Naive thymus-derived CD4-positive, alpha-beta T cell (primary cell): Measurements from ENCODE around the gene C2orf49. TPM values are rescaled to one million over a fixed set of nuclear protein-coding genes. Genes with fewer than 3 reads are reported as not detected.
A peak's percentile ranks its signal among the peaks of the same experiment; 100 is the strongest.

Experiments used
- ATAC-seq: fragments of 150-1000 bp; cut with Tn5 transposase; 2 replicates; pipeline ENCODE4 v1.10.0; 2021; ENCODE audit warnings: mild to moderate bottlenecking, moderate library complexity
- CTCF ChIA-PET: fragments of 350-600 bp; sonication (Branson Sonifier 250); formaldehyde crosslinking; loops from one replicate; lab custom pipeline; 2021; ENCODE audit warnings: antibody characterized with exemption; lab: Charles Lee
- POLR2A ChIA-PET: fragments of 350-600 bp; sonication (Branson Sonifier 250); formaldehyde crosslinking; loops from one replicate; lab custom pipeline; 2021; ENCODE audit warnings: antibody characterized with exemption, inconsistent platforms; lab: Charles Lee
- DNase-seq, 9 donors: peaks; one replicate each; pipeline versions ENCODE4 v3.0.0 to v3.0.0-alpha.2; 2020 to 2022; ENCODE audit warnings: mixed read lengths in 1 of 9
- H3K27ac ChIP-seq: one replicate; pipeline ENCODE4 v1.7.0; 2013; ENCODE audit warnings: mild to moderate bottlenecking, low read depth, low read length, moderate library complexity
- H3K27me3 ChIP-seq, 2 donors: one replicate each; pipeline ENCODE4 v1.7.0; 2013; ENCODE audit warnings: low read length in 2 of 2, mild to moderate bottlenecking in 2 of 2, moderate library complexity in 2 of 2; ENCODE audit not compliant: control insufficient read depth in 2 of 2, insufficient read depth in 2 of 2
- H3K36me3 ChIP-seq, 3 experiments: 1 replicate in 2 of 3; 2 replicates in 1 of 3; pipeline ENCODE4 v1.7.0; 2013; ENCODE audit warnings: low read length in 3 of 3, mild to moderate bottlenecking in 3 of 3, moderate library complexity in 1 of 3; ENCODE audit not compliant: insufficient read depth in 3 of 3, control insufficient read depth in 2 of 3
- H3K4me1 ChIP-seq, 2 donors: one replicate each; pipeline ENCODE4 v1.7.0; 2013; ENCODE audit warnings: low read length in 2 of 2, mild to moderate bottlenecking in 2 of 2, moderate library complexity in 1 of 2; ENCODE audit not compliant: control insufficient read depth in 2 of 2, insufficient read depth in 2 of 2
- H3K4me3 ChIP-seq: 2 replicates; pipeline ENCODE4 v1.7.0; 2013; ENCODE audit warnings: mild to moderate bottlenecking, low read length
- H3K9me3 ChIP-seq, 3 experiments: 1 replicate in 2 of 3; 2 replicates in 1 of 3; pipeline ENCODE4 v1.7.0; 2013; ENCODE audit warnings: low read length in 3 of 3; ENCODE audit not compliant: control insufficient read depth in 2 of 3
- H3K27ac Mint-ChIP-seq, 9 donors: one replicate each; pipeline ENCODE4 v1.8.0; 2020 to 2022; ENCODE audit warnings: mixed read lengths in 9 of 9, mild to moderate bottlenecking in 8 of 9, moderate library complexity in 5 of 9, inconsistent platforms in 2 of 9
- H3K27me3 Mint-ChIP-seq, 5 donors: one replicate each; pipeline ENCODE4 v1.8.0; 2021 to 2022; ENCODE audit warnings: mixed read lengths in 5 of 5, mild to moderate bottlenecking in 1 of 5
- H3K36me3 Mint-ChIP-seq, 5 donors: one replicate each; pipeline ENCODE4 v1.8.0; 2020 to 2022; ENCODE audit warnings: mixed read lengths in 5 of 5, mild to moderate bottlenecking in 3 of 5, inconsistent platforms in 1 of 5
- H3K4me1 Mint-ChIP-seq, 7 donors: one replicate each; pipeline ENCODE4 v1.8.0; 2020 to 2022; ENCODE audit warnings: mixed read lengths in 7 of 7, mild to moderate bottlenecking in 3 of 7, inconsistent platforms in 1 of 7
- H3K4me3 Mint-ChIP-seq, 10 donors: one replicate each; pipeline ENCODE4 v1.8.0; 2020 to 2022; ENCODE audit warnings: mild to moderate bottlenecking in 10 of 10, mixed read lengths in 10 of 10, moderate library complexity in 6 of 10, inconsistent platforms in 2 of 10
- H3K9me3 Mint-ChIP-seq, 11 donors: one replicate each; pipeline ENCODE4 v1.8.0; 2020 to 2022; ENCODE audit warnings: mixed read lengths in 11 of 11, mild to moderate bottlenecking in 4 of 11, inconsistent platforms in 1 of 11, moderate library complexity in 1 of 11
- intact Hi-C, 2 donors: fragments of 100-400 bp; cut with micrococcal nuclease; formaldehyde crosslinking; loops; one replicate each; pipeline ENCODE4 v1.15.1; 2023
- polyA plus RNA-seq, 2 donors: library from polyadenylated mRNA; unstranded; fragments of 300-500 nt; fragmentation: Illumina TruSeq; gene quantifications; one replicate each; pipeline ENCODE4 v1.2.3, GENCODE V29; 2021
- total RNA-seq, 6 experiments: library from RNA in 5 of 6; stranded (reverse) in 5 of 6; gene quantifications; 1 replicate in 5 of 6; 2 replicates in 1 of 6; pipeline ENCODE4 v1.2.3 and lab custom pipeline; 2021 to 2026

Gene C2orf49
- total and polyA plus RNA-seq, 7 experiments from 2014 or later, result 9.7 to 30.8 (median 19.9) TPM

DNA sequence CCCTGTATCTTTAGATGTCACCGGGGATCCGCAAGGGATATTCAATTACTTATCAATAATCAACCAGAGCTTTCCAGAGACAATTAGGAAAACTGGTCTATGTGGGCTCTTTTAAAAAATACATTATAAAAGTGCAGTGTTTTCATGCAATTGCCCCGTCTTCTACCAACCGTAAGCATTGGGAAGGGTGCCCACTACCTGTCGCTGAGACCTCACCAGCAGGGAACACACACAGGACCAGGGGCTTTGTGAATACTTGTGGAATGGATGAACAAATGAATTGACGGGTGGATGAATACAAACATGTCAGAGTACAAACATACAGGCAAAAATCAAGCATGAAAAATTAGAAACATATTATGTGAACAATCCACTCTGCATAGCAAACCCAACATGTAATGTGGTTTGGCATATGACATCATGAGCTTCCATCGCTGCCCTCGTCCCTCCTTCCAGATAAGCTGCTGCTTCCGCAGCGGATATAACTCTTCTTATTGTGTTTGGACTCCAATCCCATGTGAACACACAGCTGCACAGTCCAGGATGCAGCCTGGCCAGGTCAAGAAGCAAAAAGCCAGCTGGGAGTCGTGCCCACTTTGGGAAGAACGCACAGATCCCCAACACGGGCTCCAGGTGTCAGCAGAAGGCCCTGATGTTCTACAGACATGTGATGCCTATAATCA, 56.2 kb downstream of the C2orf49 start:
- DNase-seq, result no peak
- H3K36me3 ChIP-seq, result peaks cover 0 to under 1% (median 0%) of the 10 kb centered on the region in 3 experiments
- CTCF ChIA-PET, result no interaction called here
- no peaks in the 10 kb centered on the region for H3K9me3 ChIP-seq
- H3K4me3 ChIP-seq, result no peak overlapping the region
- Mint-ChIP-seq H3K27me3 (peaks cover 0 to 22% (median 5%) of the 10 kb centered on the region in 5 donors), H3K4me3 (no peak overlapping the region), H3K36me3 (peaks cover 0 to 2% (median 0%) of the 10 kb centered on the region in 5 donors), H3K27ac (no peak overlapping the region), H3K4me1 (peaks cover 0 to 12% (median 4%) of the 10 kb centered on the region in 7 donors), H3K9me3 (no peaks in the 10 kb centered on the region)
- H3K27ac ChIP-seq, result no peak overlapping the region
- POLR2A ChIA-PET, result no interaction called here
- H3K27me3 ChIP-seq, result no peaks in the 10 kb centered on the region
- intact Hi-C loops, result no loop called here
- no peaks in the 10 kb centered on the region for H3K4me1 ChIP-seq
- ATAC-seq, result no peak

DNA sequence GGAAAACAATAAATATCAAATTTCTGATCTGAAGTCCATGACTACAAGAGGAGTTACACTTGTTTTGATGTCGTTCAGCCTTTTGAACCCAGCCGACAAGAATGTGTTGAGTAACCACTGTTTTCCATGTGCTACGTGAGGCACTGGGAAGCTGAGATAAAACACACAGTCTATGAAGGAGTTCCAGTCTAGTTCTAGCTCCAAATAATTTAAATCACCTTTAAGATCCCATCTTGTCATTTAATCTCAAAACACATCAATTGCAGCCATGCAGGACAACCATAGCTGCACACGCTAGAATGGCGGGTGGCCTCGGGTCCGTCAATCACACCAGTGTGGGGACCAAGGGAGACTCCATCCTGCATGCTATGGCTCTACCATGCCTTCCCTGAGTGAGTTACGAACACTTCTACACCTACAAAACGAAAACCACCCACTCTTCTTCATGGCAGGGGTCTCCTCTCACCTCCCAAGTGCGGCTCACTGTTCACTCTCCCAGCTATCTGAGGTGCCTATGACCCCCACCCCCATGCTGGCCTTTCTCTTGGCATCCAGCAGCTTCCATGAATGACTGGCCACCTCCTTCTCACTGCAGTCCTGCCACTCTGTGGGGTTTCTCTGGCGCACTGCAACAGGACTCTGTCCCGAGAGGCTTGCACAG, 57.7 kb downstream of the C2orf49 start:
- H3K4me3 Mint-ChIP-seq, result no peak overlapping the region
- peaks cover 0 to 2% (median 0%) of the 10 kb centered on the region in 5 donors for H3K36me3 Mint-ChIP-seq
- ATAC-seq, result no peak
- peaks cover 0 to 5% of the 10 kb centered on the region in 2 donors for H3K4me1 ChIP-seq
- intact Hi-C loops, result no loop called here
- H3K27me3 Mint-ChIP-seq, result peaks cover 7 to 33% (median 14%) of the 10 kb centered on the region in 5 donors
- ChIA-PET POLR2A (no interaction called here), CTCF (no interaction called here)
- peaks cover 0 to 20% (median 5%) of the 10 kb centered on the region in 7 donors for H3K4me1 Mint-ChIP-seq
- no peaks in the 10 kb centered on the region for H3K9me3 ChIP-seq
- H3K36me3 ChIP-seq, result peaks cover 0 to 3% (median 0%) of the 10 kb centered on the region in 3 experiments
- no peaks in the 10 kb centered on the region for H3K9me3 Mint-ChIP-seq
- no peak overlapping the region for H3K4me3 ChIP-seq
- no peak for DNase-seq
- no peaks in the 10 kb centered on the region for H3K27me3 ChIP-seq
- H3K27ac ChIP-seq, result no peak overlapping the region
- H3K27ac Mint-ChIP-seq, result no peak overlapping the region

DNA sequence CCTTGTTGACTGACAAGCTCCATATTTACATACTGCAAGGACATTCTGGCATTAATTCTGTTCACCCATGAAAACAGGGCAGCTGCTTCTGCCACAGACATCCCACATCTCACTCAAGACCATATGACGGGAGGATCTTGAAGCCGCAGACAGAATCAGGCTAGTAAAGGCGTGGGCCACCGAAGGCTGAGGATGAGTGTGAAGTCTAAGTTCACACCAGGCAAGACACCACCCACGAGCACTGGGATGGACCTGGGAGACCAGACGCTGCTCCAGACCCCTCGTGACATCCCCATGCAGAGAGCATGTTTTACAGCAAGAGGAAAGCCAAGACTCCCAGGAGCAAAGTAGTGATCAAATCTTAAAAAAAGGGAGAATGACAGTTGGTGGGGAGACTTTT, 58.4 kb downstream of the C2orf49 start:
- ChIA-PET CTCF (no interaction called here), POLR2A (interaction anchor here (0.6 kb wide), 1 partner anchor 37 kb away, joined by 4 read pairs; no protein-coding TSS in a partner anchor)
- Histone ChIP-seq H3K4me1 (peaks cover 0 to 5% of the 10 kb centered on the region in 2 donors), H3K4me3 (no peak overlapping the region), H3K27ac (no peak overlapping the region), H3K36me3 (peaks cover 0 to 3% (median 0%) of the 10 kb centered on the region in 3 experiments), H3K9me3 (no peaks in the 10 kb centered on the region), H3K27me3 (no peaks in the 10 kb centered on the region)
- peak overlapping the region in 1 of 10 donors; percentile 5 for H3K4me3 Mint-ChIP-seq
- peaks cover 7 to 37% (median 14%) of the 10 kb centered on the region in 5 donors for H3K27me3 Mint-ChIP-seq
- intact Hi-C loops, result no loop called here
- DNase-seq, result no peak
- H3K9me3 Mint-ChIP-seq, result no peaks in the 10 kb centered on the region
- H3K27ac Mint-ChIP-seq, result no peak overlapping the region
- H3K36me3 Mint-ChIP-seq, result peaks cover 0 to 2% (median 0%) of the 10 kb centered on the region in 5 donors
- ATAC-seq, result no peak
- H3K4me1 Mint-ChIP-seq, result peaks cover 0 to 20% (median 5%) of the 10 kb centered on the region in 7 donors

DNA sequence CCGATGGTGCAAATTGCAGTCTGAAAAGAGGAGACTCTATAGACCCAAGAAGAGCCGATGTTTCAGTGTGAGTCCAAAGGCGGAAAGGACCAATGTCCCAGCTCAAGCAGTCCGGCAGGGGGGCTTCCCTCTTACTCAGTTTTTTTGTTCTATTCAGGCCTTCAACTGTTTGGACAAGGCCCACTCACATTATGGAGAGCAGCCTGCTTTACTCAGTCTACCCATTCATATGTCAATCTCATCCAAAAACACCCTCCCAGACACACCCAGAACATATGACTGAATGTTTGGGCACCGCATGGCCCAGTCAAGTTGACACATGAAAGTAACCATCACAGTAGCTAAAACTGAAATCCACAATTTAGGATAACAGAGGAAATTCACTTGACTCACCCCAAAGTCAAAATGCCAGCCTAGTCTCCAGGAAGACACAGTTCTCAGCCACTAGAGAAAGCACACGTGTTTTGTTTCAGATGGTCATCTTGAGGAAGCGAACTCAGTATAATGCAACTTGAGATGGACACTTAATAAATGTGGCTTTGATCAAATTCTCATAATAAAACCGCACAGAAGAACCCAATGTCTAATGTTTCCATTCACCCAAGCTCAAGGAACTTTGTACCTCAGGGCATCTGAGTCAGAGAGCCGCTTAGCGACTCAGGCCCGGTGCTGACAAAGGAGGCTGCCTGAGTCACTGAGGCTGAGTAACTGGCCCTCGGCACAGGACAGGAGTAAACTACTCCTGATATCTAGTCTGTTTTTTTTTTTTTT, 59.1 kb downstream of the C2orf49 start:
- Histone ChIP-seq H3K9me3 (no peaks in the 10 kb centered on the region), H3K27me3 (no peaks in the 10 kb centered on the region), H3K4me1 (peaks cover 0 to 5% of the 10 kb centered on the region in 2 donors), H3K36me3 (peaks cover 0 to 3% (median 0%) of the 10 kb centered on the region in 3 experiments), H3K27ac (no peak overlapping the region), H3K4me3 (no peak overlapping the region)
- no peak overlapping the region for H3K27ac Mint-ChIP-seq
- H3K36me3 Mint-ChIP-seq, result peaks cover 0 to 2% (median 0%) of the 10 kb centered on the region in 5 donors
- no peaks in the 10 kb centered on the region for H3K9me3 Mint-ChIP-seq
- CTCF ChIA-PET, result no interaction called here
- peaks cover 0 to 20% (median 5%) of the 10 kb centered on the region in 7 donors for H3K4me1 Mint-ChIP-seq
- POLR2A ChIA-PET, result interaction anchor here (0.6 kb wide), 1 partner anchor 37 kb away, joined by 4 read pairs; no protein-coding TSS in a partner anchor
- H3K27me3 Mint-ChIP-seq, result peaks cover 7 to 37% (median 14%) of the 10 kb centered on the region in 5 donors
- intact Hi-C loops, result no loop called here
- DNase-seq (peak in 1 of 9 donors; percentile 36), ATAC-seq (no peak)
- H3K4me3 Mint-ChIP-seq, result peak overlapping the region in 2 of 10 donors; percentile 14 to 42

DNA sequence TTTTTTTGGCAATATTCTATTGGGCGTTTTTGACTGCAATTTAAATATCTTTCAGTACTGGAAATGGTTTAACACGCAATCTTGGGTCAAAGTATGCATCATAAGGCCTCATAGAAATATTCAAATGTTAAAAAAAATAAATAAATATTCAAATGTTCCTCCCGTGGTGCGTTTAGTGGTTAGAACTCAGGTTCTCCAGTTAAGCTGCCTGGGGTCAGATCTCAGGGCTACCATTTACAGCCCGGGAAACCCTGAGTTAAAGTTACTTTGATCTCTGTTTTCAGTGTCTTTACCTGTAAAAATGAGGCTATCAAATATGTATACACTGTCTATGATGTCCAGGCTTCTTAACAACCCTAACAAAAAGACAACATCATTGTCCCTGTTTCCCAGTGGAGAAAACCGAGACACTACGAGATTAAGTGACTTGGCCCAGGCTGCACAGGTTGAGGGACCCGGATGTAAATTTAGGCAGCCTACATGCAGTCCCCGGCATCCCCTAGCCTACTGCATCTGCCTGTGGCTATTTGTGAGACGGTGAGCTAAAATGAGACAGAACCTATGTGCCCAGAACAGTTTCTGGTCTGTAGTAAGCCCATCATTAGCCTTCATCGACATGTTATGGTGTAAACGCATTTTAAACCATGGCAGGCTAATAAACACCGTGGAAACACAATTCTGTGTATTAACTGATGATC, 59.8 kb downstream of the C2orf49 start:
- H3K36me3 Mint-ChIP-seq, result peaks cover 0 to 2% (median 0%) of the 10 kb centered on the region in 5 donors
- peak overlapping the region in 6 of 10 donors; percentile 10 to 90 (median 56) for H3K4me3 Mint-ChIP-seq
- peaks cover 7 to 39% (median 14%) of the 10 kb centered on the region in 5 donors for H3K27me3 Mint-ChIP-seq
- no peaks in the 10 kb centered on the region for H3K9me3 Mint-ChIP-seq
- DNase-seq, result no peak
- Histone ChIP-seq H3K27me3 (no peaks in the 10 kb centered on the region), H3K4me1 (peaks cover 0 to 5% of the 10 kb centered on the region in 2 donors), H3K9me3 (no peaks in the 10 kb centered on the region), H3K27ac (no peak overlapping the region), H3K4me3 (no peak overlapping the region), H3K36me3 (peaks cover 0 to 3% (median 0%) of the 10 kb centered on the region in 3 experiments)
- ATAC-seq, result no peak
- CTCF ChIA-PET, result no interaction called here
- peaks cover 0 to 20% (median 5%) of the 10 kb centered on the region in 7 donors for H3K4me1 Mint-ChIP-seq
- H3K27ac Mint-ChIP-seq, result no peak overlapping the region
- POLR2A ChIA-PET, result interaction anchor here (0.6 to 1.5 kb wide), 2 partner anchors 60 to 67 kb away, joined by 4 read pairs; partner anchors contain the start of gene C2orf49
- intact Hi-C loops, result no loop called here

DNA sequence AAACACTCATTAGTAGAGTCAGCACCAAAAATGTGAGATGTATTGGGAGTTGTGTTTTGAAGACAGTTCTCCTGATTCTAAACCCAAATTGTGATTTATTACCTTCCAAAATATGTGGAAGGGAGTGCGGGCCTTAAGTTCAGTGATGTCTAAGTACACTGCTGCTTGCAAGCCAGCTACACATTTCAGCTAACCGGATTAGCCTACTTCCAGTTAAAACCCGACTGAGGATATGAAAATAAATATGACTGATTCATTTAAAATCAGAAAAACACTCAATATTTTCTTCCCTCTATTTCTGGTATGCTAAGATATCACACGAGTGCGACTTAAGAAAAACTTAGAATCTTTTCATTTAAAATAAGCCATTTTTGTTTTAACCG, 60.6 kb downstream of the C2orf49 start:
- Mint-ChIP-seq H3K9me3 (no peaks in the 10 kb centered on the region), H3K27ac (peak overlapping the region in 6 of 9 donors; percentile 36 to 77 (median 66)), H3K4me3 (peak overlapping the region; percentile 77 to 94 (median 90)), H3K36me3 (peaks cover 0 to 2% (median 0%) of the 10 kb centered on the region in 5 donors), H3K4me1 (peaks cover 0 to 20% (median 5%) of the 10 kb centered on the region in 7 donors), H3K27me3 (peaks cover 7 to 39% (median 14%) of the 10 kb centered on the region in 5 donors)
- Histone ChIP-seq H3K27ac (no peak overlapping the region), H3K27me3 (no peaks in the 10 kb centered on the region), H3K36me3 (peaks cover 0 to 3% (median 0%) of the 10 kb centered on the region in 3 experiments), H3K4me1 (peaks cover 0 to 5% of the 10 kb centered on the region in 2 donors), H3K9me3 (no peaks in the 10 kb centered on the region), H3K4me3 (no peak overlapping the region)
- no peak for ATAC-seq
- DNase-seq, result no peak
- ChIA-PET CTCF (no interaction called here), POLR2A (interaction anchor here (0.6 to 1.5 kb wide), 2 partner anchors 60 to 66 kb away, joined by 4 read pairs; partner anchors contain the start of gene C2orf49)
- intact Hi-C loops, result no loop called here
